Mesenchymal stem cell (in vitro differentiated cells and primary cell): Measurements from ENCODE around the gene DTWD2.
"Not testable (repeated sequence)": the region's sequence is repeated elsewhere in the genome, so short reads cannot be mapped to it uniquely, and the experiment has no call there.

Experiments
- DNase-seq: peaks from one replicate; pipeline ENCODE4 v3.0.0-alpha.2; 2013
- H2AFZ ChIP-seq: one replicate; pipeline ENCODE4 v1.6.1; 2013; ENCODE audit warnings: low read depth, mild to moderate bottlenecking, control low read depth, inconsistent platforms, low read length, moderate library complexity
- H2AK5ac ChIP-seq: 2 replicates; pipeline ENCODE4 v1.6.1; 2013; ENCODE audit warnings: low read length, moderate library complexity, mild to moderate bottlenecking, inconsistent platforms; ENCODE audit not compliant: severe bottlenecking
- H2BK120ac ChIP-seq: one replicate; pipeline ENCODE4 v1.6.1; 2013; ENCODE audit warnings: low read depth, mild to moderate bottlenecking, inconsistent platforms, low read length, moderate library complexity
- H2BK12ac ChIP-seq, 2 experiments: one replicate each; pipeline ENCODE4 v1.6.1; 2013; ENCODE audit warnings: inconsistent platforms in 2 of 2, low read length in 2 of 2, mild to moderate bottlenecking in 2 of 2, moderate library complexity in 2 of 2, control low read depth in 1 of 2
- H2BK15ac ChIP-seq: one replicate; pipeline ENCODE4 v1.6.1; 2013; ENCODE audit warnings: mild to moderate bottlenecking, low read depth, inconsistent platforms; ENCODE audit not compliant: poor library complexity, severe bottlenecking
- H2BK5ac ChIP-seq: 2 replicates; pipeline ENCODE4 v1.6.1; 2013; ENCODE audit warnings: low read depth, mild to moderate bottlenecking, low read length, control low read depth, inconsistent platforms; ENCODE audit not compliant: poor library complexity, severe bottlenecking
- H3K14ac ChIP-seq, 2 experiments: one replicate each; pipeline ENCODE4 v1.6.1; 2013; ENCODE audit warnings: inconsistent platforms in 2 of 2, low read length in 2 of 2, control low read depth in 1 of 2, mild to moderate bottlenecking in 1 of 2, moderate library complexity in 1 of 2
- H3K18ac ChIP-seq, 2 experiments: one replicate each; pipeline ENCODE4 v1.6.1; 2013; ENCODE audit warnings: inconsistent platforms in 2 of 2, low read length in 2 of 2, control low read depth in 1 of 2, low read depth in 1 of 2, mild to moderate bottlenecking in 1 of 2
- H3K23ac ChIP-seq, 2 experiments: one replicate each; pipeline ENCODE4 v1.6.1; 2013; ENCODE audit warnings: inconsistent platforms in 2 of 2, low read length in 2 of 2, mild to moderate bottlenecking in 2 of 2, moderate library complexity in 2 of 2, control low read depth in 1 of 2
- H3K27ac ChIP-seq: 2 replicates; pipeline ENCODE4 v1.5.1; 2013; ENCODE audit warnings: mild to moderate bottlenecking, moderate library complexity, low read length, control low read depth, inconsistent platforms; ENCODE audit not compliant: poor library complexity, severe bottlenecking
- H3K27me3 ChIP-seq, 2 experiments: 2 replicates each; pipeline versions ENCODE4 v1.6.1 to v1.7.0; 2013; ENCODE audit warnings: low read length in 2 of 2, mild to moderate bottlenecking in 2 of 2, moderate library complexity in 2 of 2, control low read depth in 1 of 2, inconsistent platforms in 1 of 2; ENCODE audit not compliant: control insufficient read depth in 1 of 2, insufficient read depth in 1 of 2
- H3K36me3 ChIP-seq, 2 experiments: 2 replicates each; pipeline versions ENCODE4 v1.6.1 to v1.7.0; 2013; ENCODE audit warnings: low read length in 2 of 2, control low read depth in 1 of 2, inconsistent platforms in 1 of 2, low read depth in 1 of 2, mild to moderate bottlenecking in 1 of 2; ENCODE audit not compliant: insufficient read depth in 2 of 2, control insufficient read depth in 1 of 2
- H3K4ac ChIP-seq, 2 experiments: one replicate each; pipeline ENCODE4 v1.6.1; 2013; ENCODE audit warnings: inconsistent platforms in 2 of 2, low read length in 2 of 2, mild to moderate bottlenecking in 2 of 2, moderate library complexity in 2 of 2, control low read depth in 1 of 2, low read depth in 1 of 2
- H3K4me1 ChIP-seq: 2 replicates; pipeline ENCODE4 v1.6.1; 2013; ENCODE audit warnings: low read depth, low read length, control low read depth; ENCODE audit not compliant: control insufficient read depth, insufficient read depth
- H3K4me2 ChIP-seq: 2 replicates; pipeline ENCODE4 v1.6.1; 2013; ENCODE audit warnings: low read length, mild to moderate bottlenecking, inconsistent platforms; ENCODE audit not compliant: poor library complexity, severe bottlenecking
- H3K4me3 ChIP-seq, 2 experiments: 2 replicates each; pipeline versions ENCODE4 v1.5.1 to v1.7.0; 2013; ENCODE audit warnings: low read length in 2 of 2, mild to moderate bottlenecking in 2 of 2, control low read depth in 1 of 2, low read depth in 1 of 2; ENCODE audit not compliant: insufficient read depth in 1 of 2
- H3K79me1 ChIP-seq: replicated peaks from 2 replicates; pipeline ENCODE4 v1.6.1; 2013; ENCODE audit warnings: mild to moderate bottlenecking, control low read depth, low read length, inconsistent platforms; ENCODE audit not compliant: poor library complexity, severe bottlenecking
- H3K9ac ChIP-seq: 2 replicates; pipeline ENCODE4 v1.7.0; 2013; ENCODE audit warnings: mild to moderate bottlenecking, low read length, moderate library complexity
- H3K9me3 ChIP-seq: 2 replicates; pipeline ENCODE4 v1.7.0; 2013; ENCODE audit warnings: mild to moderate bottlenecking, low read length; ENCODE audit not compliant: control insufficient read depth
- H4K8ac ChIP-seq: one replicate; pipeline ENCODE4 v1.6.1; 2013; ENCODE audit warnings: inconsistent platforms, mild to moderate bottlenecking, low read length, moderate library complexity
- H4K91ac ChIP-seq: one replicate; pipeline ENCODE4 v1.6.1; 2013; ENCODE audit warnings: mild to moderate bottlenecking, low read length, inconsistent platforms
- WGBS: methylation state at CpG from one replicate; pipeline ENCODE4 v1.1.7; 2013; ENCODE audit warnings: mixed read lengths; 5-methylcytosine and 5-hydroxymethylcytosine counted together

DTWD2 gene

GRCh38 chr5:118952306-118952705, 36.0 kb downstream of the DTWD2 start:
- not testable (repeated sequence) for H2BK12ac ChIP-seq, H3K4ac ChIP-seq, H3K27me3 ChIP-seq, H3K18ac ChIP-seq, H3K9ac ChIP-seq, H3K4me2 ChIP-seq, H2BK15ac ChIP-seq, H3K9me3 ChIP-seq, H3K4me1 ChIP-seq, H2AK5ac ChIP-seq, H3K23ac ChIP-seq, H2BK5ac ChIP-seq, H4K8ac ChIP-seq, H3K79me1 ChIP-seq, H4K91ac ChIP-seq, H2AFZ ChIP-seq, H3K4me3 ChIP-seq, H3K14ac ChIP-seq, H3K27ac ChIP-seq, H3K36me3 ChIP-seq, DNase-seq, H2BK120ac ChIP-seq
- WGBS: 53% methylated on average over 2 of the region's 4 CpGs

GRCh38 chr5:118950354-118950753, 38.0 kb downstream of the DTWD2 start:
- not testable (repeated sequence) for H4K8ac ChIP-seq, H3K14ac ChIP-seq, H3K9ac ChIP-seq, H4K91ac ChIP-seq, H2BK5ac ChIP-seq, H2BK15ac ChIP-seq, H2AFZ ChIP-seq, H3K36me3 ChIP-seq, H3K4ac ChIP-seq, H2AK5ac ChIP-seq, H3K79me1 ChIP-seq, H3K9me3 ChIP-seq, H3K4me1 ChIP-seq, H3K4me3 ChIP-seq, DNase-seq, H2BK120ac ChIP-seq, H3K23ac ChIP-seq, H3K18ac ChIP-seq, H2BK12ac ChIP-seq, H3K27me3 ChIP-seq, H3K4me2 ChIP-seq, H3K27ac ChIP-seq
- 89% methylated on average over 9 of the region's 9 CpGs for WGBS

GRCh38 chr5:118946138-118946800, 42.1 kb downstream of the DTWD2 start:
- Histone ChIP-seq H3K4me2 (no peak overlapping the region), H3K18ac (no peak overlapping the region), H2BK5ac (no peak overlapping the region), H2BK12ac (no peak overlapping the region), H2AFZ (no peak overlapping the region), H3K27me3 (no peaks in the 10 kb centered on the region), H4K91ac (no peak overlapping the region), H3K79me1 (no peaks in the 10 kb centered on the region), H2BK15ac (no peak overlapping the region), H3K14ac (no peak overlapping the region), H3K4ac (no peak overlapping the region), H3K4me3 (no peak overlapping the region), H3K36me3 (peaks cover 0 to 2% of the 10 kb centered on the region in 2 experiments), H3K9ac (no peak overlapping the region), H2AK5ac (no peak overlapping the region), H3K4me1 (no peaks in the 10 kb centered on the region), H3K27ac (no peak overlapping the region), H3K23ac (no peak overlapping the region), H2BK120ac (no peak overlapping the region), H4K8ac (no peak overlapping the region), H3K9me3 (no peaks in the 10 kb centered on the region)
- 71% methylated on average over 1 of the region's 2 CpGs for WGBS
- DNase-seq: no peak

GRCh38 chr5:118937393-118938061, 50.8 kb downstream of the DTWD2 start:
- H3K18ac ChIP-seq: no peak overlapping the region
- no peak overlapping the region for H3K4me3 ChIP-seq
- no peak overlapping the region for H3K9ac ChIP-seq
- H3K27me3 ChIP-seq: no peaks in the 10 kb centered on the region
- H3K14ac ChIP-seq: no peak overlapping the region
- H4K8ac ChIP-seq: no peak overlapping the region
- no peak overlapping the region for H2BK5ac ChIP-seq
- H3K9me3 ChIP-seq: no peaks in the 10 kb centered on the region
- no peak overlapping the region for H2AK5ac ChIP-seq
- no peaks in the 10 kb centered on the region for H3K4me1 ChIP-seq
- no peak overlapping the region for H3K27ac ChIP-seq
- no peak overlapping the region for H2AFZ ChIP-seq
- peaks cover 0 to 5% of the 10 kb centered on the region in 2 experiments for H3K36me3 ChIP-seq
- no peak overlapping the region for H4K91ac ChIP-seq
- no peak overlapping the region for H2BK15ac ChIP-seq
- no peak overlapping the region for H3K4ac ChIP-seq
- no peak overlapping the region for H3K23ac ChIP-seq
- H3K79me1 ChIP-seq: no peaks in the 10 kb centered on the region
- no peak for DNase-seq
- no peak overlapping the region for H2BK120ac ChIP-seq
- H3K4me2 ChIP-seq: no peak overlapping the region
- WGBS: 90% methylated on average over 2 of the region's 3 CpGs
- H2BK12ac ChIP-seq: no peak overlapping the region
